GM23338 (cell line): Measurements from ENCODE around the gene PRM1. TPM values are rescaled to one million over a fixed set of nuclear protein-coding genes. Genes with fewer than 3 reads are reported as not detected.
A peak's percentile ranks its signal among the peaks of the same experiment; 100 is the strongest.

Experiments used
- ATAC-seq: fragments of 200-7000 bp; cut with Tn5 transposase; 3 replicates; pipeline ENCODE4 v1.9.1; 2020
- DNase-seq: peaks from one replicate; pipeline ENCODE4 v3.0.0-alpha.2; 2015; ENCODE audit warnings: low spot score
- H2AFZ ChIP-seq: fragments of 200-600 bp; sonication (generic); 2 replicates; pipeline ENCODE4 v1.8.0; 2016; ENCODE audit warnings: antibody characterized with exemption, mild to moderate bottlenecking, moderate library complexity
- H3F3A ChIP-seq: fragments of 200-600 bp; sonication (generic); replicated peaks from 2 replicates; pipeline ENCODE4 v1.8.0; 2017; ENCODE audit warnings: antibody characterized with exemption, mixed run types, low read depth
- H3K27ac ChIP-seq: fragments of 200-600 bp; sonication (generic); 2 replicates; pipeline ENCODE4 v1.6.1; 2016; ENCODE audit warnings: low read depth
- H3K27me3 ChIP-seq: fragments of 200-600 bp; sonication (generic); 2 replicates; pipeline ENCODE4 v1.8.0; 2016; ENCODE audit warnings: mild to moderate bottlenecking, mixed run types, moderate library complexity; ENCODE audit not compliant: insufficient read depth
- H3K36me3 ChIP-seq: fragments of 200-600 bp; sonication (generic); 2 replicates; pipeline ENCODE4 v1.8.0; 2016; ENCODE audit warnings: mild to moderate bottlenecking; ENCODE audit not compliant: insufficient read depth
- H3K4me1 ChIP-seq: fragments of 200-600 bp; sonication (generic); 2 replicates; pipeline ENCODE4 v1.8.0; 2016; ENCODE audit warnings: mild to moderate bottlenecking, moderate library complexity; ENCODE audit not compliant: insufficient read depth
- H3K4me2 ChIP-seq: fragments of 200-600 bp; sonication (generic); 2 replicates; pipeline ENCODE4 v1.7.1; 2017; ENCODE audit warnings: mixed run types
- H3K4me3 ChIP-seq: fragments of 200-600 bp; sonication (generic); 2 replicates; pipeline ENCODE4 v1.6.1; 2016; ENCODE audit warnings: mixed run types
- H3K79me2 ChIP-seq: fragments of 200-600 bp; sonication (generic); replicated peaks from 2 replicates; pipeline ENCODE4 v1.8.0; 2017; ENCODE audit warnings: mild to moderate bottlenecking; ENCODE audit not compliant: insufficient read depth
- H3K9me2 ChIP-seq: fragments of 200-600 bp; sonication (generic); 2 replicates; pipeline ENCODE4 v1.8.0; 2017; ENCODE audit not compliant: insufficient read depth
- H4K20me1 ChIP-seq: fragments of 200-600 bp; sonication (generic); replicated peaks from 2 replicates; pipeline ENCODE4 v1.8.0; 2017; ENCODE audit warnings: mild to moderate bottlenecking; ENCODE audit not compliant: insufficient read depth
- H3K27ac Mint-ChIP-seq: 2 replicates; pipeline ENCODE4 v1.8.0; 2020; ENCODE audit warnings: inconsistent platforms, mild to moderate bottlenecking, moderate library complexity, mixed read lengths
- H3K27me3 Mint-ChIP-seq: 3 replicates; pipeline ENCODE4 v1.8.0; 2022; ENCODE audit warnings: low read depth, mild to moderate bottlenecking, moderate library complexity, mixed read lengths, inconsistent platforms; ENCODE audit not compliant: insufficient read depth, poor library complexity
- H3K36me3 Mint-ChIP-seq: 3 replicates; pipeline ENCODE4 v1.8.0; 2021; ENCODE audit warnings: low read depth, mild to moderate bottlenecking, inconsistent platforms, moderate library complexity, mixed read lengths
- H3K4me1 Mint-ChIP-seq: 3 replicates; pipeline ENCODE4 v1.8.0; 2020; ENCODE audit warnings: mild to moderate bottlenecking, inconsistent platforms, mixed read lengths
- H3K4me3 Mint-ChIP-seq: 3 replicates; pipeline ENCODE4 v1.8.0; 2021; ENCODE audit warnings: moderate library complexity, mild to moderate bottlenecking, inconsistent platforms, mixed read lengths
- H3K9me3 Mint-ChIP-seq: 3 replicates; pipeline ENCODE4 v1.8.0; 2020; ENCODE audit warnings: moderate library complexity, mild to moderate bottlenecking, inconsistent platforms, mixed read lengths
- CREB1 ChIP-seq: fragments of 250-450 bp; sonication (Bioruptor Pico); IDR thresholded peaks from 2 replicates; pipeline ENCODE4 v1.5.0; 2020; ENCODE audit warnings: low read depth, mild to moderate bottlenecking, moderate library complexity
- EZH2phosphoT487 ChIP-seq: fragments of 200-600 bp; sonication (generic); IDR thresholded peaks from one replicate; pipeline ENCODE4 v1.8.1; 2018; ENCODE audit warnings: antibody characterized with exemption; ENCODE audit not compliant: unreplicated experiment
- NANOG ChIP-seq: IDR thresholded peaks from 2 replicates; pipeline ENCODE4 v1.6.1; 2016; ENCODE audit warnings: antibody characterized with exemption, borderline replicate concordance
- POLR2AphosphoS5 ChIP-seq: IDR thresholded peaks from 2 replicates; pipeline ENCODE4 v1.6.1; 2016; ENCODE audit warnings: antibody characterized with exemption, low read depth
- STAT1 ChIP-seq: IDR thresholded peaks from one replicate; pipeline ENCODE4 v1.6.1; 2016; ENCODE audit warnings: antibody characterized with exemption; ENCODE audit not compliant: unreplicated experiment
- ZNF114 ChIP-seq: fragments of 250-450 bp; sonication (Bioruptor Pico); IDR thresholded peaks from 2 replicates; pipeline ENCODE4 v1.5.0; 2020; ENCODE audit warnings: mild to moderate bottlenecking, moderate library complexity
- polyA plus RNA-seq: library from polyadenylated mRNA; unstranded; fragments of >200 nt; fragmentation: Nextera tagmentation; extraction: Ambion mirVana; gene quantifications from 2 replicates; pipeline ENCODE4 v1.2.1, GENCODE V29; 2016
- total RNA-seq: library from RNA; depleted of rRNA; stranded (reverse); fragments of >200 nt; shearing (Covaris generic); gene quantifications from 2 replicates; pipeline ENCODE4 v1.2.3, GENCODE V29; 2014
- TF ChIP-seq, protein P1 (sequence below): IDR thresholded peaks from one replicate; pipeline ENCODE4 v1.6.1; 2018; ENCODE audit warnings: antibody characterized with exemption; ENCODE audit not compliant: unreplicated experiment
- TF ChIP-seq, protein P2 (sequence below), 2 experiments: fragments of 200-600 bp in 1 of 2; sonication (generic) in 1 of 2; conservative IDR thresholded peaks; 2 replicates each; pipeline versions ENCODE4 v1.5.1 to v1.6.1; 2016 to 2017; ENCODE audit warnings: antibody characterized with exemption in 2 of 2, low read depth in 2 of 2, mild to moderate bottlenecking in 2 of 2, moderate library complexity in 1 of 2

PRM1 gene
- total and polyA plus RNA-seq, 2 experiments from 2014 or later = 1.2 TPM; not detected in 1

DNA sequence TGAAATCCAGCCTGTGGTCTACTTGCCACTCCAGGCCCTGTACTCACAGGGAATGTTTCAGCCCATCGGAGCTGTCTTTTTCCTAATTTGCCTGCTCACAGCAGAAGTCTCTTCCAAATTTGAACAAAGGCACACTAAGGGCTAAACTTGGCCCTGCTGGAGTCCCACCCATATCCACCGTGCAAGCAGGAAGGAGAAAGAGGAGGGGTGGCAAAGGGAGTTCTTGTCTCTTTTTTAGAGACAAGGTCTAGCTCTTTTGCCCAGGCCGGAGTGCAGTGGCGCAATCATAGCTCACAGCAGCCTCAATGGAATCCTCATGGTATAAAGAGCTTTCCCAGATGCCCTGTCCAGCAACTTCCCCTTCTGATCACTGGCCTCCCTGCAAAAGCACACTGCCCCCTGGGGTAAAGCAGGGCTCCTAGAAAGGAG lies 2.7 kb upstream of the PRM1 start:
- H3K4me1 Mint-ChIP-seq = peaks cover 3% of the 10 kb centered on the region
- Histone ChIP-seq H3K4me2 (no peak overlapping the region), H3K4me3 (no peak overlapping the region), H3K36me3 (no peaks in the 10 kb centered on the region), H3K9me2 (no peaks in the 10 kb centered on the region), H4K20me1 (no peaks in the 10 kb centered on the region), H3K27me3 (no peaks in the 10 kb centered on the region), H3K4me1 (peaks cover 4% of the 10 kb centered on the region; the same call in 1 of the 2 replicates), H3F3A (0 out of 2 replicates have a peak, but pooled peaks cover 2% of the 10 kb centered on the region), H2AFZ (peak overlapping the region; percentile 63; the same call in 1 of the 2 replicates), H3K79me2 (no peaks in the 10 kb centered on the region), H3K27ac (no peak overlapping the region)
- H3K27ac Mint-ChIP-seq = no peak overlapping the region
- ATAC-seq = no peak; the same call in 2 of the 3 replicates
- H3K27me3 Mint-ChIP-seq = peaks cover 8% of the 10 kb centered on the region
- no peaks in the 10 kb centered on the region for H3K36me3 Mint-ChIP-seq
- no peak for DNase-seq
- TF ChIP-seq NANOG (no peak), CREB1 (CRISPR knock-in tag) (no peak), EZH2phosphoT487 (no peak), POLR2AphosphoS5 (no peak)
- TF ChIP-seq, protein P1, sequence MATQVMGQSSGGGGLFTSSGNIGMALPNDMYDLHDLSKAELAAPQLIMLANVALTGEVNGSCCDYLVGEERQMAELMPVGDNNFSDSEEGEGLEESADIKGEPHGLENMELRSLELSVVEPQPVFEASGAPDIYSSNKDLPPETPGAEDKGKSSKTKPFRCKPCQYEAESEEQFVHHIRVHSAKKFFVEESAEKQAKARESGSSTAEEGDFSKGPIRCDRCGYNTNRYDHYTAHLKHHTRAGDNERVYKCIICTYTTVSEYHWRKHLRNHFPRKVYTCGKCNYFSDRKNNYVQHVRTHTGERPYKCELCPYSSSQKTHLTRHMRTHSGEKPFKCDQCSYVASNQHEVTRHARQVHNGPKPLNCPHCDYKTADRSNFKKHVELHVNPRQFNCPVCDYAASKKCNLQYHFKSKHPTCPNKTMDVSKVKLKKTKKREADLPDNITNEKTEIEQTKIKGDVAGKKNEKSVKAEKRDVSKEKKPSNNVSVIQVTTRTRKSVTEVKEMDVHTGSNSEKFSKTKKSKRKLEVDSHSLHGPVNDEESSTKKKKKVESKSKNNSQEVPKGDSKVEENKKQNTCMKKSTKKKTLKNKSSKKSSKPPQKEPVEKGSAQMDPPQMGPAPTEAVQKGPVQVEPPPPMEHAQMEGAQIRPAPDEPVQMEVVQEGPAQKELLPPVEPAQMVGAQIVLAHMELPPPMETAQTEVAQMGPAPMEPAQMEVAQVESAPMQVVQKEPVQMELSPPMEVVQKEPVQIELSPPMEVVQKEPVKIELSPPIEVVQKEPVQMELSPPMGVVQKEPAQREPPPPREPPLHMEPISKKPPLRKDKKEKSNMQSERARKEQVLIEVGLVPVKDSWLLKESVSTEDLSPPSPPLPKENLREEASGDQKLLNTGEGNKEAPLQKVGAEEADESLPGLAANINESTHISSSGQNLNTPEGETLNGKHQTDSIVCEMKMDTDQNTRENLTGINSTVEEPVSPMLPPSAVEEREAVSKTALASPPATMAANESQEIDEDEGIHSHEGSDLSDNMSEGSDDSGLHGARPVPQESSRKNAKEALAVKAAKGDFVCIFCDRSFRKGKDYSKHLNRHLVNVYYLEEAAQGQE = peak; percentile 38
- TF ChIP-seq, protein P2, sequence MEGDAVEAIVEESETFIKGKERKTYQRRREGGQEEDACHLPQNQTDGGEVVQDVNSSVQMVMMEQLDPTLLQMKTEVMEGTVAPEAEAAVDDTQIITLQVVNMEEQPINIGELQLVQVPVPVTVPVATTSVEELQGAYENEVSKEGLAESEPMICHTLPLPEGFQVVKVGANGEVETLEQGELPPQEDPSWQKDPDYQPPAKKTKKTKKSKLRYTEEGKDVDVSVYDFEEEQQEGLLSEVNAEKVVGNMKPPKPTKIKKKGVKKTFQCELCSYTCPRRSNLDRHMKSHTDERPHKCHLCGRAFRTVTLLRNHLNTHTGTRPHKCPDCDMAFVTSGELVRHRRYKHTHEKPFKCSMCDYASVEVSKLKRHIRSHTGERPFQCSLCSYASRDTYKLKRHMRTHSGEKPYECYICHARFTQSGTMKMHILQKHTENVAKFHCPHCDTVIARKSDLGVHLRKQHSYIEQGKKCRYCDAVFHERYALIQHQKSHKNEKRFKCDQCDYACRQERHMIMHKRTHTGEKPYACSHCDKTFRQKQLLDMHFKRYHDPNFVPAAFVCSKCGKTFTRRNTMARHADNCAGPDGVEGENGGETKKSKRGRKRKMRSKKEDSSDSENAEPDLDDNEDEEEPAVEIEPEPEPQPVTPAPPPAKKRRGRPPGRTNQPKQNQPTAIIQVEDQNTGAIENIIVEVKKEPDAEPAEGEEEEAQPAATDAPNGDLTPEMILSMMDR (conservative IDR thresholded peaks at IDR 0.05; ENCODE audit: low read depth in 2 of 2) = peak in 1 of 2 experiments; percentile 34; a peak in 2 of 4 replicates
- no peak overlapping the region for H3K4me3 Mint-ChIP-seq
- H3K9me3 Mint-ChIP-seq = no peaks in the 10 kb centered on the region

DNA sequence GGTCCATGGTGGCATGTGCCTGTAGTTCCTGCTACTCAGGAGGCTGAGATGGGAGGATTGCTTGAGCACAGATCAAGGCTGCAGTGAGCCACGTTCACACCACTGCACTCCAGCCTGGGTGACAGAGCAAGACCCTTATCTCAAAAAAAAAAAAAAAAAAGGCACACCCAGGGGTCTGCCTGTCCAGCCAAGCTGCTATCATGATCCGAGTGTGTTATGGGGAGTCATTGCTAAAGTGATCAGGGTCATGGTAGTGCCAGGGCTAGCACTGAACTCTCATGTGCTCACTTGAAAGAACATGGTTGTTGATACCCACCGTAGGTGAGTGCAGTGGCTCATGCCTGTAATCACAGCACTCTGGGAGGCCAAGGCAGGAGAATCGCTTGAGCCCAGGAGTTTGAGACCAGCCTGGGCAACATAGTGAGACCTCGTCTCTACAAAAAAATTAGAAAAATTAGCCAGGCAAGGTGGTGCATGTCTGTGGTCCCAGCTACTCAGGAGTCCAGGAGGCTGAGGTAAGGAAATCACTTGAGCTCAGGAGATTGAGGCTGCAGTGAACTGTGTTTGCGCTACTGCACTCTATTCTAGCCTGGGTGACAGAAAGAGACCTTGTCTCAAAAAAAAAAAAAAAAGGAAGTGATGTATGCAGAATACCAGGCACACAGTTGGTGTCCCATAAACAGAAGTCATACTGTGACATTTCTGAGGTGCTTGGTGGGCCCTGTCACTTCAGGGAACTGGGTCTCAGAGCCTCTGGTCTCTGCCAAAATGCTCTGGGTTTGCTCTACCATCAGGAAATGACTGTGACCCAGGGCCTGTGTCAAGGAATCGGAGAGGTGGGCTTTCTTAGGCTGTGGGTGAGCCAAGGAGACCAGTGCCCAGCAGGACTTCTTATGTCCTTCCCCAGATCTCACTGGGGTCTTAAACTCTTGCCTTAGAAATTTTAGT lies 2.2 kb downstream of the PRM1 start:
- H3F3A ChIP-seq = 0 out of 2 replicates have a peak, but pooled peaks cover 2% of the 10 kb centered on the region
- peaks cover 11% of the 10 kb centered on the region for H3K27me3 Mint-ChIP-seq
- no peaks in the 10 kb centered on the region; the same call in 2 of the 3 replicates for H3K36me3 Mint-ChIP-seq
- no peaks in the 10 kb centered on the region for H4K20me1 ChIP-seq
- no peaks in the 10 kb centered on the region for H3K27me3 ChIP-seq
- H3K9me3 Mint-ChIP-seq = peaks cover 3% of the 10 kb centered on the region; the same call in 1 of the 3 replicates
- no peak overlapping the region for H3K4me2 ChIP-seq
- H3K4me3 ChIP-seq = no peak overlapping the region
- no peak for TF ChIP-seq STAT1
- TF ChIP-seq NANOG = no peak
- TF ChIP-seq, protein P1 = no peak
- no peak for TF ChIP-seq ZNF114 (CRISPR knock-in tag)
- TF ChIP-seq, protein P2 (conservative IDR thresholded peaks at IDR 0.05; ENCODE audit: low read depth in 2 of 2) = no peak
- TF ChIP-seq POLR2AphosphoS5 = no peak
- no peak for DNase-seq
- no peak overlapping the region for H3K27ac Mint-ChIP-seq
- H2AFZ ChIP-seq = no peak overlapping the region
- no peaks in the 10 kb centered on the region for H3K36me3 ChIP-seq
- H3K79me2 ChIP-seq = no peaks in the 10 kb centered on the region
- ATAC-seq = no peak
- no peak overlapping the region for H3K4me3 Mint-ChIP-seq
- H3K9me2 ChIP-seq = no peaks in the 10 kb centered on the region
- peaks cover 3% of the 10 kb centered on the region; the same call in 1 of the 2 replicates for H3K4me1 ChIP-seq
- no peak overlapping the region for H3K27ac ChIP-seq
- H3K4me1 Mint-ChIP-seq = peaks cover 5% of the 10 kb centered on the region; the same call in 2 of the 3 replicates
